ENCODE data around the gene TMEM82. TPM values are rescaled to one million over a fixed set of nuclear protein-coding genes. Genes with fewer than 3 reads are reported as not detected.

The TMEM82 gene
- total and polyA plus RNA-seq, 10 donors = not detected

DNA sequence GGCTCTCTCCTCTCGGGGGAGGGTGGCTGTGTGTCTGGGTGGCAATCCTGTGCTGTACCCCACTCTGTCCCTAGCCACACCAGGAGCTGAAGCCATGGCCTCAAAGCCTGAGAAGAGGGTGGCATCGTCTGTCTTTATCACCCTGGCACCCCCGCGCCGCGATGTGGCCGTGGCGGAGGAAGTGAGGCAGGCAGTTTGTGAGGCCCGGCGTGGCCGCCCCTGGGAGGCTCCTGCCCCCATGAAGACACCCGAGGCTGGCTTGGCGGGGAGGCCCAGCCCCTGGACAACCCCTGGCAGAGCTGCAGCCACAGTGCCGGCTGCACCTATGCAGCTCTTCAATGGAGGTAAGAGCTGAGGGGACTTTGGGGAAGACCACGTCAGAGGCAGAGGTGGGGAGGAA, 22.6 kb downstream of the TMEM82 start:
- no peak overlapping the region for H3K4me3 ChIP-seq
- DNase-seq = no peak

DNA sequence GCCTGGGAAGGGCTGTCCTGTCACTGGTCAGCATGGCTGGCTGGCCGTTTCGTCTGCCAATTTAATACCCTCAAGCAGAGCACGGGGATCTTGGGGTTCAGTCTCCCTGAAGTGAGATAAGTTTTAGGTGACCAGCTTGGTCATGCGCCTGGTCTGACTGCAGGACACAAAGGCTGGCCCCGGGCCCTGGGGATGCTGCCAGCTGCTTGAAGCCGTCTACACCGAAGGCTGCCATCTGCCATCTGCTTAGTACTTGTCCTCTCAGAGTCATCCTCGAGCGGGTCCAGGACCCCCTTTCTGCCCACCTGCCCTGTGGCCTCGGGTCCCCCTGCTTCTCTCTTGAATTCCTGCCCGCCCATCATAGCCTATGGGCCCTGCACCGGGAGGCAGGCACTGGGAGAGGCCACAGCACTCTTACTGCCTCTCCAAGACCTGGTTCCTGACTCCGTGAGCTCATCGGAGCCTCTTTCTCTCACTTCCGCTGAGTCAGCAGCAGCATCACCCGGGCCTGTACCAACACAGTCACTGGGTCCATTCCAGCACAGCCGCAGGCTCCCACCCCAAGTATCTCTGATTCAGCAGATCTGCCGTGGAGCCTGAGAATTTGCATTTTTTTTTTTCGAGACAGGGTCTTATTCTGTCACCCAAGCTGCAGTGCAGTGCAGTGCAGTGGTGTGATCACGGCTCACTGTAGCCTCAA, 23.3 kb downstream of the TMEM82 start:
- Histone ChIP-seq H3K9me3 (no peaks in the 10 kb centered on the region), H3K4me1 (peaks cover 0 to 36% (median 13%) of the 10 kb centered on the region in 6 donors), H3K27me3 (replicated peaks in 1 of 7) (peaks cover 0 to 34% (median 2%) of the 10 kb centered on the region in 7 donors), H3K4me3 (no peak overlapping the region), H3K27ac (no peak overlapping the region), H3K36me3 (peaks cover 0 to 33% (median 0%) of the 10 kb centered on the region in 6 donors)
- WGBS, 5 donors = 75 to 93% (median 86%) methylated on average over 20 of the region's 20 CpGs
- no peak for TF ChIP-seq POLR2A (IDR thresholded peaks at IDR 0.05)
- TF ChIP-seq POLR2AphosphoS5 (IDR thresholded peaks at IDR 0.05) = no peak
- TF ChIP-seq, protein P1, sequence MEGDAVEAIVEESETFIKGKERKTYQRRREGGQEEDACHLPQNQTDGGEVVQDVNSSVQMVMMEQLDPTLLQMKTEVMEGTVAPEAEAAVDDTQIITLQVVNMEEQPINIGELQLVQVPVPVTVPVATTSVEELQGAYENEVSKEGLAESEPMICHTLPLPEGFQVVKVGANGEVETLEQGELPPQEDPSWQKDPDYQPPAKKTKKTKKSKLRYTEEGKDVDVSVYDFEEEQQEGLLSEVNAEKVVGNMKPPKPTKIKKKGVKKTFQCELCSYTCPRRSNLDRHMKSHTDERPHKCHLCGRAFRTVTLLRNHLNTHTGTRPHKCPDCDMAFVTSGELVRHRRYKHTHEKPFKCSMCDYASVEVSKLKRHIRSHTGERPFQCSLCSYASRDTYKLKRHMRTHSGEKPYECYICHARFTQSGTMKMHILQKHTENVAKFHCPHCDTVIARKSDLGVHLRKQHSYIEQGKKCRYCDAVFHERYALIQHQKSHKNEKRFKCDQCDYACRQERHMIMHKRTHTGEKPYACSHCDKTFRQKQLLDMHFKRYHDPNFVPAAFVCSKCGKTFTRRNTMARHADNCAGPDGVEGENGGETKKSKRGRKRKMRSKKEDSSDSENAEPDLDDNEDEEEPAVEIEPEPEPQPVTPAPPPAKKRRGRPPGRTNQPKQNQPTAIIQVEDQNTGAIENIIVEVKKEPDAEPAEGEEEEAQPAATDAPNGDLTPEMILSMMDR (IDR thresholded peaks at IDR 0.05 in 8 of 11, conservative IDR thresholded peaks at IDR 0.05 in 3 of 11) = no peak
- DNase-seq = no peak
- intact Hi-C loops (cut with DNase I; ENCODE audit: low total_unique reads) = no loop called here

More for the DNA sequence above, 22.6 kb downstream of the TMEM82 start:
- H3K4me1 ChIP-seq = peaks cover 0 to 43% (median 17%) of the 10 kb centered on the region in 6 donors
- TF ChIP-seq, protein P1 (IDR thresholded peaks at IDR 0.05 in 8 of 11, conservative IDR thresholded peaks at IDR 0.05 in 3 of 11) = no peak
- TF ChIP-seq POLR2A (IDR thresholded peaks at IDR 0.05) (no peak), POLR2AphosphoS5 (IDR thresholded peaks at IDR 0.05) (no peak)
- H3K27me3 ChIP-seq (replicated peaks in 1 of 7) = peaks cover 0 to 34% (median 4%) of the 10 kb centered on the region in 7 donors
- no peaks in the 10 kb centered on the region for H3K9me3 ChIP-seq
- H3K36me3 ChIP-seq = peaks cover 0 to 29% (median 0%) of the 10 kb centered on the region in 6 donors
- H3K27ac ChIP-seq = peak overlapping the region in 3 of 8 donors; percentile 9 to 22 (median 17)
- 71 to 87% (median 81%) methylated on average over 8 to 15 of the region's 15 CpGs for WGBS, 5 donors
- intact Hi-C loops (cut with DNase I; ENCODE audit: low total_unique reads) = no loop called here

DNA sequence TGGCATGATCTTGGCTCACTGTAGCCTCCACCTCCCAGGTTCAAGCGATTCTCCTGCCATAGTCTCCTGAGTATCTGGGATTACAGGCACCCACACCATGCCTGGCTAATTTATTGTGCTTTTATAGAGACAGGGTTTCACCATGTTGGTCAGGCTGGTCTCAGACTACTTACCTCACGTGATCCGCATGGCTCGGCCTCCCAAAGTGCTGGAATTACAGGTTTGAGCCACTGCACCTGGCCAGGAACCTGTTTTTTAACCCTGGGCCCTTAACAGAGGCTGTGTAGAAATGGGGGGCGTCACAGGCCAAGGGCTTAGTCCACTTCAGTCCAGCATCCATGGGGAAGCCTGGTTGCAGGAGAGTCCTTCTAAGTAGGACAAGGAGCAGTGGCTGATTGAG, 25.6 kb downstream of the TMEM82 start:
- Histone ChIP-seq H3K4me3 (no peak overlapping the region), H3K27me3 (replicated peaks in 1 of 7) (peaks cover 0 to 38% (median 0%) of the 10 kb centered on the region in 7 donors), H3K27ac (no peak overlapping the region), H3K9me3 (no peaks in the 10 kb centered on the region), H3K36me3 (peaks cover 0 to 37% (median 0%) of the 10 kb centered on the region in 6 donors), H3K4me1 (peaks cover 0 to 22% (median under 1%) of the 10 kb centered on the region in 6 donors)
- intact Hi-C loops (cut with DNase I; ENCODE audit: low total_unique reads) = no loop called here
- WGBS, 5 donors = 79 to 96% (median 89%) methylated on average over 5 of the region's 5 CpGs
- no peak for DNase-seq
- TF ChIP-seq POLR2AphosphoS5 (IDR thresholded peaks at IDR 0.05) = no peak
- TF ChIP-seq, protein P1 (IDR thresholded peaks at IDR 0.05 in 8 of 11, conservative IDR thresholded peaks at IDR 0.05 in 3 of 11) = no peak
- no peak for TF ChIP-seq POLR2A (IDR thresholded peaks at IDR 0.05)

DNA sequence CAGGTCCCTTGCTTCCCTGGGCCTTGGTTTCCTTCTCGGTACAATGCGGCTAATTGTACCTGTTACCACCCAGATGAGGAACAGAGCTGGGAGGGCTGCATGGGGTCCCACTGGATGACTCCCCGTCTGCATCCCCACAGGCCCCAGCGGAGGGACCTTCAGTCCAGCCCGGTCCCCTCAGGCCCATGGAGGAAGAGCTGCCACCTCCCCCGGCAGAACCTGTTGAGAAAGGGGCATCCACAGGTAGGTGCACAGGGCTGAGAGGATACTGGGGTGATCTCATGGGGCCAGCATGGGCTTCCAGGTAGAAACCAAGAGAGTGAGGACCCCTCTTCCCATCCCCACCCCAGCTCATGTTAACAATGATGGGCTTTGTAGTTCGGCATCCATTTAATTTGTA, 26.1 kb downstream of the TMEM82 start:
- Histone ChIP-seq H3K27ac (no peak overlapping the region), H3K27me3 (replicated peaks in 1 of 7) (peaks cover 0 to 38% (median 0%) of the 10 kb centered on the region in 7 donors), H3K9me3 (no peaks in the 10 kb centered on the region), H3K4me3 (no peak overlapping the region), H3K36me3 (peaks cover 0 to 37% (median 0%) of the 10 kb centered on the region in 6 donors), H3K4me1 (peaks cover 0 to 18% (median 0%) of the 10 kb centered on the region in 6 donors)
- WGBS, 5 donors = 90 to 95% (median 92%) methylated on average over 7 of the region's 7 CpGs
- intact Hi-C loops (cut with DNase I; ENCODE audit: low total_unique reads) = no loop called here
- TF ChIP-seq, protein P1 (IDR thresholded peaks at IDR 0.05 in 8 of 11, conservative IDR thresholded peaks at IDR 0.05 in 3 of 11) = no peak
- TF ChIP-seq POLR2A (IDR thresholded peaks at IDR 0.05) = no peak
- no peak for TF ChIP-seq POLR2AphosphoS5 (IDR thresholded peaks at IDR 0.05)
- no peak for DNase-seq

Data from spleen (tissue), 11 donors.